T-helper 2 cell treated with Interferon-gamma antibody and Interleukin-4, amounts not matched to agents 5 μg/mL and 100 μg/mL, for 36 hours (primary cell): ENCODE results near the gene ZDHHC11.
"Not testable (repeated sequence)": the region's sequence is repeated elsewhere in the genome, so short reads cannot be mapped to it uniquely, and the experiment has no call there.

Source experiments
- DNase-seq: peaks from one replicate; pipeline ENCODE4 v3.0.0; 2021; ENCODE audit warnings: low spot score
- H3K27ac Mint-ChIP-seq: one replicate; pipeline ENCODE4 v1.8.0; 2021; ENCODE audit warnings: mild to moderate bottlenecking, mixed read lengths
- H3K27me3 Mint-ChIP-seq: one replicate; pipeline ENCODE4 v1.8.0; 2021; ENCODE audit warnings: low read depth, mixed read lengths
- H3K36me3 Mint-ChIP-seq: one replicate; pipeline ENCODE4 v1.8.0; 2021; ENCODE audit warnings: low read depth, mixed read lengths
- H3K4me1 Mint-ChIP-seq: one replicate; pipeline ENCODE4 v1.8.0; 2021; ENCODE audit warnings: low read depth, mixed read lengths
- H3K4me3 Mint-ChIP-seq: one replicate; pipeline ENCODE4 v1.8.0; 2022; ENCODE audit warnings: mild to moderate bottlenecking, moderate library complexity, mixed read lengths
- H3K9me3 Mint-ChIP-seq: one replicate; pipeline ENCODE4 v1.8.0; 2021; ENCODE audit warnings: mixed read lengths

Gene ZDHHC11

GRCh38 chr5:760363-761058, 90.3 kb downstream of the ZDHHC11 start:
- H3K4me1 Mint-ChIP-seq, result peaks cover 5% of the 10 kb centered on the region
- no peak for DNase-seq
- H3K4me3 Mint-ChIP-seq, result no peak overlapping the region
- H3K9me3 Mint-ChIP-seq, result no peaks in the 10 kb centered on the region
- no peaks in the 10 kb centered on the region for H3K36me3 Mint-ChIP-seq
- H3K27me3 Mint-ChIP-seq, result no peaks in the 10 kb centered on the region
- H3K27ac Mint-ChIP-seq, result no peak overlapping the region

GRCh38 chr5:759781-760362, 90.9 kb downstream of the ZDHHC11 start:
- Mint-ChIP-seq H3K27me3 (no peaks in the 10 kb centered on the region), H3K4me3 (no peak overlapping the region), H3K27ac (no peak overlapping the region), H3K4me1 (peaks cover 5% of the 10 kb centered on the region), H3K36me3 (no peaks in the 10 kb centered on the region), H3K9me3 (no peaks in the 10 kb centered on the region)
- no peak for DNase-seq

- Mint-ChIP-seq H3K36me3 (no peaks in the 10 kb centered on the region), H3K27me3 (no peaks in the 10 kb centered on the region), H3K4me1 (peaks cover 5% of the 10 kb centered on the region), H3K9me3 (no peaks in the 10 kb centered on the region), H3K27ac (no peak overlapping the region), H3K4me3 (peak overlapping the region; percentile 41)
- no peak for DNase-seq
These were observed 91.6 kb downstream of the ZDHHC11 start for GRCh38 chr5:759111-759751.

- H3K4me1 Mint-ChIP-seq, result peaks cover 5% of the 10 kb centered on the region
- no peaks in the 10 kb centered on the region for H3K36me3 Mint-ChIP-seq
- H3K27me3 Mint-ChIP-seq, result no peaks in the 10 kb centered on the region
- no peak overlapping the region for H3K27ac Mint-ChIP-seq
- peak overlapping the region; percentile 41 for H3K4me3 Mint-ChIP-seq
- no peaks in the 10 kb centered on the region for H3K9me3 Mint-ChIP-seq
- no peak for DNase-seq
These were observed 92.1 kb downstream of the ZDHHC11 start for GRCh38 chr5:758698-759053.

GRCh38 chr5:757931-758697, 92.7 kb downstream of the ZDHHC11 start:
- DNase-seq, result no peak
- Mint-ChIP-seq H3K27ac (no peak overlapping the region), H3K36me3 (no peaks in the 10 kb centered on the region), H3K4me1 (peaks cover 5% of the 10 kb centered on the region), H3K27me3 (no peaks in the 10 kb centered on the region), H3K9me3 (no peaks in the 10 kb centered on the region), H3K4me3 (no peak overlapping the region)

- DNase-seq, result no peak
- Mint-ChIP-seq H3K27me3 (no peaks in the 10 kb centered on the region), H3K9me3 (no peaks in the 10 kb centered on the region), H3K4me3 (no peak overlapping the region), H3K36me3 (no peaks in the 10 kb centered on the region), H3K4me1 (peaks cover 5% of the 10 kb centered on the region), H3K27ac (no peak overlapping the region)
These were observed 93.3 kb downstream of the ZDHHC11 start for GRCh38 chr5:757346-757930.

GRCh38 chr5:756865-757345, 93.9 kb downstream of the ZDHHC11 start:
- peaks cover 5% of the 10 kb centered on the region for H3K4me1 Mint-ChIP-seq
- no peaks in the 10 kb centered on the region for H3K9me3 Mint-ChIP-seq
- no peaks in the 10 kb centered on the region for H3K27me3 Mint-ChIP-seq
- DNase-seq, result no peak
- no peak overlapping the region for H3K27ac Mint-ChIP-seq
- H3K36me3 Mint-ChIP-seq, result no peaks in the 10 kb centered on the region
- no peak overlapping the region for H3K4me3 Mint-ChIP-seq

GRCh38 chr5:756171-756570, 94.6 kb downstream of the ZDHHC11 start:
- Mint-ChIP-seq H3K27me3 (no peaks in the 10 kb centered on the region), H3K9me3 (no peaks in the 10 kb centered on the region), H3K27ac (no peak overlapping the region), H3K4me3 (no peak overlapping the region), H3K36me3 (no peaks in the 10 kb centered on the region), H3K4me1 (peaks cover 5% of the 10 kb centered on the region)
- no peak for DNase-seq

GRCh38 chr5:754143-754632, 96.6 kb downstream of the ZDHHC11 start:
- not testable (repeated sequence) for H3K9me3 Mint-ChIP-seq, H3K27ac Mint-ChIP-seq, H3K27me3 Mint-ChIP-seq, H3K36me3 Mint-ChIP-seq, H3K4me1 Mint-ChIP-seq, H3K4me3 Mint-ChIP-seq, DNase-seq

- not testable (repeated sequence) for H3K27me3 Mint-ChIP-seq, H3K4me3 Mint-ChIP-seq, H3K4me1 Mint-ChIP-seq, DNase-seq, H3K27ac Mint-ChIP-seq, H3K36me3 Mint-ChIP-seq, H3K9me3 Mint-ChIP-seq
These were observed 97.1 kb downstream of the ZDHHC11 start for GRCh38 chr5:753567-754142.

- H3K4me1 Mint-ChIP-seq, H3K27me3 Mint-ChIP-seq, H3K4me3 Mint-ChIP-seq, DNase-seq, H3K9me3 Mint-ChIP-seq, H3K27ac Mint-ChIP-seq, H3K36me3 Mint-ChIP-seq: not testable (repeated sequence)
These were observed 98.2 kb downstream of the ZDHHC11 start for GRCh38 chr5:752532-753115.

- H3K4me3 Mint-ChIP-seq, H3K27me3 Mint-ChIP-seq: not testable (repeated sequence)
These were observed 98.8 kb downstream of the ZDHHC11 start for GRCh38 chr5:751992-752391.

GRCh38 chr5:751496-751895, 99.3 kb downstream of the ZDHHC11 start:
- no peaks in the 10 kb centered on the region for H3K4me1 Mint-ChIP-seq
- H3K4me3 Mint-ChIP-seq, result no peak overlapping the region
- H3K36me3 Mint-ChIP-seq, result no peaks in the 10 kb centered on the region
- DNase-seq, result no peak
- H3K9me3 Mint-ChIP-seq, result no peaks in the 10 kb centered on the region
- no peak overlapping the region for H3K27ac Mint-ChIP-seq
- H3K27me3 Mint-ChIP-seq, result no peaks in the 10 kb centered on the region

More at GRCh38 chr5:751992-752391, 98.8 kb downstream of the ZDHHC11 start:
- H3K4me1 Mint-ChIP-seq, H3K36me3 Mint-ChIP-seq, H3K27ac Mint-ChIP-seq, DNase-seq, H3K9me3 Mint-ChIP-seq: not testable (repeated sequence)
